Fibroblast of villous mesenchyme (primary cell): Measurements from ENCODE around the gene SUN2. TPM values are rescaled to one million over a fixed set of nuclear protein-coding genes. Genes with fewer than 3 reads are reported as not detected.

Experiments used
- DNase-seq: peaks from one replicate; pipeline ENCODE4 v3.0.0-alpha.2; 2010; ENCODE audit warnings: low read depth
- H3K4me3 ChIP-seq: 2 replicates; pipeline ENCODE4 v1.5.1; 2011; ENCODE audit warnings: low read depth, mild to moderate bottlenecking, low read length
- total RNA-seq: library from RNA; depleted of rRNA; stranded (reverse); fragments of >200 nt; gene quantifications from 2 replicates; pipeline ENCODE4 v1.2.3, GENCODE V29; 2012
- TF ChIP-seq, protein P1 (sequence below): IDR thresholded peaks from 2 replicates; pipeline ENCODE4 v1.5.1; 2012; ENCODE audit warnings: low read depth, mild to moderate bottlenecking, low read length; ENCODE audit not compliant: insufficient read depth

SUN2 gene
- total RNA-seq, 1 donor, result 64.3 TPM

DNA sequence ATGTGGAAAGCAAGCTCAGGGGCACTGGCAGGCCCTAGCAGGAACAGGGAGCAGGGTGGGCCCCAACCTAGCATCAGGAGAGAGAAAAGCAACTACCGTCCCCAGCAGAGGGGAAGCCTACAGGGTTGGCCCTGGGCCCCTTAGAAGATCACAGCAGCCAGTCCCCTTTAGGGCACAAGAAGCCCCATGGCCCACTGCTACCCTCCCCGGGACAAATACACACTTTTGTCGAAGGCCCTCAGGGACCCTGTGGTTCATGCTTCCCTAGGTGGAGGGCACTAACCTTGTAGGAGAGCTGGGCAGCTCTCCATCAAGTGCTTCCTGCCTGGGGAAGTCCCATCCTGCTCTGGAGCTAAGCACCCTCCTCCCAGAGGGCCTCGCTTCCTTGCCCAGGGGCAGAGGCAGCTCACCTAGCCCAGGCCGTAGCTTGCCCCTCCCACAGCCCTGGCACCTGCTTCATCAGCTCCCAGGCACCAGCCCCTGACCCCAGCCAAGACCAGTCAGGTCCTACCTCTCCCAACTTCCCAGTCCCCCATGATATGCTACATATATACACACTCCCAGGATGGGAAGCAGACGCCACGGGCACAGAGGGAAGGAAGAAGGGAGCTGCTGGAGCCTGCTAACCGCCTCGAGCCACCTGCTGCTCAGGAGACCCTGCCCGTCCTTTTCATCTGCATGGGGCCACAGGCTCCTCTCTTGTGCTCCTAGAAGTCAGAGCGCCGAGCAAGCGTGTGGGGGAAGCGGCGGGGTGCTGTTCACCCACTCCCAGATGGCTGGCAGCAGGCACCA lies 20.1 kb downstream of the SUN2 start:
- no peak for DNase-seq

DNA sequence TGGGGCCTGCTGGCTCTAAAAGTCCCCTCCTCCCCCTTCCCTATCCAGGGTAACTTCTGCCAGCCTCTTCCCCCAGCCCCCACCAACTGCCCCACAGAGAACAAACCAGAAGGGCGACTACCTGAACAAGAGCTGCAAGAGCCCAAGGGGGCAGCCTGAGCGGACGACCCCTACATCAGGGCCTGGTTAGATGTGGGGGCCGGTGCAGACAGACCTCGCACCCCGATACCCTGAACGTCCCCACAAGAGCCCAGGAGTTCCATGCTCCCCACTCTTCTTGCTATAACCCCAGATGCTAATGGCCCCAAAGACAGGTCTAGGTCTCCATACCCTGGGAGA lies 20.7 kb downstream of the SUN2 start:
- TF ChIP-seq, protein P1, sequence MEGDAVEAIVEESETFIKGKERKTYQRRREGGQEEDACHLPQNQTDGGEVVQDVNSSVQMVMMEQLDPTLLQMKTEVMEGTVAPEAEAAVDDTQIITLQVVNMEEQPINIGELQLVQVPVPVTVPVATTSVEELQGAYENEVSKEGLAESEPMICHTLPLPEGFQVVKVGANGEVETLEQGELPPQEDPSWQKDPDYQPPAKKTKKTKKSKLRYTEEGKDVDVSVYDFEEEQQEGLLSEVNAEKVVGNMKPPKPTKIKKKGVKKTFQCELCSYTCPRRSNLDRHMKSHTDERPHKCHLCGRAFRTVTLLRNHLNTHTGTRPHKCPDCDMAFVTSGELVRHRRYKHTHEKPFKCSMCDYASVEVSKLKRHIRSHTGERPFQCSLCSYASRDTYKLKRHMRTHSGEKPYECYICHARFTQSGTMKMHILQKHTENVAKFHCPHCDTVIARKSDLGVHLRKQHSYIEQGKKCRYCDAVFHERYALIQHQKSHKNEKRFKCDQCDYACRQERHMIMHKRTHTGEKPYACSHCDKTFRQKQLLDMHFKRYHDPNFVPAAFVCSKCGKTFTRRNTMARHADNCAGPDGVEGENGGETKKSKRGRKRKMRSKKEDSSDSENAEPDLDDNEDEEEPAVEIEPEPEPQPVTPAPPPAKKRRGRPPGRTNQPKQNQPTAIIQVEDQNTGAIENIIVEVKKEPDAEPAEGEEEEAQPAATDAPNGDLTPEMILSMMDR, result no peak
- no peak overlapping the region for H3K4me3 ChIP-seq
- no peak for DNase-seq

More for the DNA sequence above, 20.1 kb downstream of the SUN2 start:
- TF ChIP-seq, protein P1, result no peak
- no peak overlapping the region for H3K4me3 ChIP-seq

DNA sequence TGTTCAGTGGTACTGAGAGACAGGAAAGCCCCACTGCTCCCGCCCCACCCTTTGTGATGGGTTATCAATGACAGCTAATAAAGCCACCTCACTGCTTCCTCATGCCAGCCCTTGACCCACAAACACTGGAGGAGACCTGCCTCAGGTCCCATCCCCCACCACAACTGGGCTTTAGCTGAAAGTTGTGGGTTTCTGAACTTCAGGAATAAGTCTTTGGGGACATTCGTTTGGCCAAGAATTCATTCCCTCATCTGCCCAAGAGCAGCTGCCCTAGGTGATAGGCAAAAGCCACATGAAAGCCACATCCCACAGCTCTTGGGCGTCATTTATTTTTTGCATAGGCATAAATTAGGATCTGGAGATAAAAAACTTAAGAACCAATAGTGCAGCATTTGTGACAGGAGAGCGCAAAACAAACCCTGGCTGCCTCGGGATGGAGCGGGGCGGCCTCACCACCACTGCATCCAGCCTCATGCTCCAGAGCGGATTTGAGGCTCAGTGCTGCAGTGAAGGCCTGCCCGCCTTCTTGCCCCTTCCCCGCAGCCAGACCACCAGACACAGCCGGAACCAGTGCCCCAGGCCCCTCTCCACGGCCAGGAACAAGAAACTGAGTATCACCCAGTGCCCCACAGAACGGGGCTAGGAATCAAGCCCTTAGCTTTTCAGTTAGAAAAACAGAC lies 21.2 kb downstream of the SUN2 start:
- no peak for DNase-seq
- H3K4me3 ChIP-seq, result no peak overlapping the region
- TF ChIP-seq, protein P1, result no peak

DNA sequence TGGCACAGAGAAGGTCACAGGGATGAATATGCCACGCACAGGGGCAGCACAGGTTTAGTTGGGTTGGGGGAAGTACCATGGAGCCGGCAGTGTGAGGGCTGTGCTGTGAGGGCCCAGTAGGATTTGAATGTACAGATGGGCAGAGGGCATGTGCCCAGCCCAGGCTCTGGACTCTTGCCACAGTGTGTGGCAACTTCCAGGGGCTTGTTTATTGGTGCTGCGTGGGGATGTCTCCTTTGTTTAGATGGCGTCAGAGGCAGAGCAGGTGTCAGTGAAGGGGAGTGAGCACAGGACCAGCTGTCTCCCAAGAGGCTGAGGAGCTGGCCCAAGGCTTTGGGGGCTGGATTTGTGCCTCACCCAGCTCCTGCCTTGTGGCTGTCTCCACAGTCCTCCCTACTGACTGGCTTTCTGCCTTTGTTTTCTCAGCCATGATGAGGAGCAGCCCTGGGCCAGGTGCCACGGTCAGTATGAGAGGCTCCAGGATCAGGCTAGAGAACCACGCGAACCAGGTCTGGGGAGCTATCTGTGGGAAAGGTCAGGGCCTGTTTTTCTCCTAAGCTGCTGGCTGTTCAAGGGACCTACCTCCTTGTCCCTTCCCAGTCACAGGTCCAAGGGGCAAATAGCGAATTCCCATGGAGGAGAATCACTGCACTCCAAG lies 21.9 kb downstream of the SUN2 start:
- no peak overlapping the region for H3K4me3 ChIP-seq
- TF ChIP-seq, protein P1, result no peak
- DNase-seq, result peak; percentile 50

DNA sequence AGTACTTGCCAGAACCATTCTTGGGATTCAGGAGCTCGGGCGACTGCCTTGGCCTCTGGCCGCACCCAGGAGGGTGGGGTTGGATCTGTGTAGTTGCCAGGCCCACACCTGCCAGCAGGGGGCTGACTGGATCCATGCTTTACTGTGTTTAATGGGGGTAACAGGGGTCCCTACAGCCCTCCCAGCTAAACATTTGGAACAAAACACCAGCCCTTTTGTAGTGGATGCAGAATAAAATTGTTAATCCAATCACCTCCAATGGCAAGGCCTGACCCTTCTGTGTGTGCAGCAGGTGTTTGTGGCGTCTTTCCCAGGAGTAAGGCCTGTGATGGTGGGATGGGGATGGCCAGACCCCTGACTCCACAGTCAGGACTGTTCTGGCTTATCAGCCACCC lies 22.5 kb downstream of the SUN2 start:
- no peak overlapping the region for H3K4me3 ChIP-seq
- TF ChIP-seq, protein P1, result peak; percentile 78
- DNase-seq, result peak; percentile 14

DNA sequence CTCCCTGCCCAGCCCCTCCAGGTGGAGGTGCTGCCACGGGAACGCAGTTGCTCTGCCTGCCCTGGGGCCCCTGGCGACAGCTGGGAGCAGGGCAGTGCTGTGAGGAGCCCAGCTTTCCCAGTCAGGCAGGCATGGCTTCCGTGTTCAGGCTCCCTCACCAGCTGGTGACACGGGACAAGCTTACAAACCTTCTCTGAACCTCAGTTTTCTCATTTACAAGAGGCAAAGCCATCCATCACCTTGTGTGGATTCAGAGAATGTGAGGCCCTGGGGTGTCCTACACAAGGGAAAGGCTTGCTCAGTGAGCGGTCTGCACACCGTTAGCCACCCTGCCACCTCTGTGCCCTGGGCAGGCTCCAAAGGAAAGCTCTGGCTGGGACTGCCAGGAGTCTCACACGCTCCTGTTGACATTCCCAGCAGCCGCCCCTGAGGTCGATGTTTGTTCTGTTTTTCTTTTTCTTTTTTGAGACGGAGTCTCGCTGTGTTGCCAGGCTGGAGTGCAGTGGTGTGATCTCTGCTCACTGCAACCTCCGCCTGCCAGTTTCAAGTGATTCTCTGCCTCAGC lies 23.5 kb downstream of the SUN2 start:
- no peak overlapping the region for H3K4me3 ChIP-seq
- TF ChIP-seq, protein P1, result no peak
- no peak for DNase-seq
